OCI-LY7 (cell line): ENCODE results near the gene ZNF554. TPM values are rescaled to one million over a fixed set of nuclear protein-coding genes. Genes with fewer than 3 reads are reported as not detected.

ENCODE experiments used
- BruUV-seq: library from RNA; stranded (reverse); fragments of 400-500 nt; replicated peaks from 2 replicates; lab custom pipeline; 2021; lab: Mats Ljungman, UMichigan
- CTCF ChIA-PET: fragments of 300-600 bp; sonication (Branson Sonifier 250); formaldehyde crosslinking; loops from one replicate; lab custom pipeline; 2022; ENCODE audit warnings: antibody characterized with exemption; ENCODE audit not compliant: unreplicated experiment; lab: Charles Lee
- POLR2A ChIA-PET: fragments of 300-600 bp; sonication (Branson Sonifier 250); formaldehyde crosslinking; loops from one replicate; lab custom pipeline; 2022; ENCODE audit warnings: antibody characterized with exemption; lab: Charles Lee
- DNase-seq: peaks from one replicate; pipeline ENCODE4 v3.0.0-alpha.2; 2015; ENCODE audit warnings: low spot score
- H2AFZ ChIP-seq: fragments of 200-600 bp; sonication (generic), shearing (Covaris generic); 2 replicates; pipeline ENCODE4 v1.6.1; 2014; ENCODE audit warnings: mild to moderate bottlenecking, antibody characterized with exemption, low read length, moderate library complexity
- H3K27ac ChIP-seq: fragments of 200-600 bp; sonication (generic); 2 replicates; pipeline ENCODE4 v1.5.1; 2014; ENCODE audit warnings: mixed run types, low read depth, mild to moderate bottlenecking, moderate library complexity, low read length, inconsistent platforms; ENCODE audit not compliant: poor library complexity, severe bottlenecking
- H3K36me3 ChIP-seq: fragments of 200-600 bp; sonication (generic); 2 replicates; pipeline ENCODE4 v1.6.1; 2014; ENCODE audit warnings: mild to moderate bottlenecking, antibody characterized with exemption, low read length, moderate library complexity, mixed read lengths; ENCODE audit not compliant: insufficient read depth
- H3K4me1 ChIP-seq: fragments of 200-600 bp; sonication (generic); 2 replicates; pipeline ENCODE4 v1.5.1; 2014; ENCODE audit warnings: mild to moderate bottlenecking, low read length; ENCODE audit not compliant: insufficient read depth, poor library complexity, severe bottlenecking
- H3K4me2 ChIP-seq: fragments of 200-600 bp; sonication (generic); 2 replicates; pipeline ENCODE4 v1.6.1; 2014; ENCODE audit warnings: mild to moderate bottlenecking, low read length
- H3K4me3 ChIP-seq: fragments of 200-600 bp; sonication (generic); 2 replicates; pipeline ENCODE4 v1.5.1; 2014; ENCODE audit warnings: mild to moderate bottlenecking, low read depth, low read length; ENCODE audit not compliant: poor library complexity, severe bottlenecking
- H3K79me2 ChIP-seq: fragments of 200-600 bp; sonication (generic); 2 replicates; pipeline ENCODE4 v1.6.1; 2016; ENCODE audit warnings: low read depth, mild to moderate bottlenecking, low read length, moderate library complexity, mixed read lengths; ENCODE audit not compliant: insufficient read depth
- H3K9me2 ChIP-seq: fragments of 200-600 bp; sonication (generic); 2 replicates; pipeline ENCODE4 v1.6.1; 2016; ENCODE audit warnings: mild to moderate bottlenecking, low read length, mixed read lengths; ENCODE audit not compliant: insufficient read depth
- H3K9me3 ChIP-seq: fragments of 200-600 bp; sonication (generic); 2 replicates; pipeline ENCODE4 v1.6.1; 2014; ENCODE audit warnings: mild to moderate bottlenecking, mixed run types, low read length, mixed read lengths
- H4K20me1 ChIP-seq: fragments of 200-600 bp; sonication (generic); 2 replicates; pipeline ENCODE4 v1.6.1; 2014; ENCODE audit warnings: mild to moderate bottlenecking, antibody characterized with exemption, low read length, moderate library complexity, mixed read lengths; ENCODE audit not compliant: insufficient read depth
- CTCF ChIP-seq: fragments of 200-600 bp; sonication (generic); conservative IDR thresholded peaks from 2 replicates; pipeline ENCODE4 v1.5.1; 2014; ENCODE audit warnings: mild to moderate bottlenecking, antibody characterized with exemption, low read length, moderate library complexity, mixed read lengths
- EZH2phosphoT487 ChIP-seq: fragments of 200-600 bp; sonication (generic); IDR thresholded peaks from 2 replicates; pipeline ENCODE4 v1.6.1; 2018; ENCODE audit warnings: low read depth, borderline replicate concordance, mild to moderate bottlenecking, mixed run types, antibody characterized with exemption, low read length, moderate library complexity, mixed read lengths
- intact Hi-C: fragments of 100-400 bp; cut with micrococcal nuclease; formaldehyde crosslinking; loops from one replicate; pipeline ENCODE4 v1.10.0; 2022; ENCODE audit not compliant: unreplicated experiment
- total RNA-seq, 2 experiments: library from RNA; depleted of rRNA in 1 of 2; stranded (reverse); fragments of >200 nt in 1 of 2; shearing (Covaris generic) in 1 of 2; gene quantifications; 2 replicates each; pipeline ENCODE4 v1.2.3, GENCODE V29; 2014 to 2022

ZNF554 gene
- total RNA-seq, 2 experiments from 2014 or later: 3.9 to 4.4 TPM

DNA sequence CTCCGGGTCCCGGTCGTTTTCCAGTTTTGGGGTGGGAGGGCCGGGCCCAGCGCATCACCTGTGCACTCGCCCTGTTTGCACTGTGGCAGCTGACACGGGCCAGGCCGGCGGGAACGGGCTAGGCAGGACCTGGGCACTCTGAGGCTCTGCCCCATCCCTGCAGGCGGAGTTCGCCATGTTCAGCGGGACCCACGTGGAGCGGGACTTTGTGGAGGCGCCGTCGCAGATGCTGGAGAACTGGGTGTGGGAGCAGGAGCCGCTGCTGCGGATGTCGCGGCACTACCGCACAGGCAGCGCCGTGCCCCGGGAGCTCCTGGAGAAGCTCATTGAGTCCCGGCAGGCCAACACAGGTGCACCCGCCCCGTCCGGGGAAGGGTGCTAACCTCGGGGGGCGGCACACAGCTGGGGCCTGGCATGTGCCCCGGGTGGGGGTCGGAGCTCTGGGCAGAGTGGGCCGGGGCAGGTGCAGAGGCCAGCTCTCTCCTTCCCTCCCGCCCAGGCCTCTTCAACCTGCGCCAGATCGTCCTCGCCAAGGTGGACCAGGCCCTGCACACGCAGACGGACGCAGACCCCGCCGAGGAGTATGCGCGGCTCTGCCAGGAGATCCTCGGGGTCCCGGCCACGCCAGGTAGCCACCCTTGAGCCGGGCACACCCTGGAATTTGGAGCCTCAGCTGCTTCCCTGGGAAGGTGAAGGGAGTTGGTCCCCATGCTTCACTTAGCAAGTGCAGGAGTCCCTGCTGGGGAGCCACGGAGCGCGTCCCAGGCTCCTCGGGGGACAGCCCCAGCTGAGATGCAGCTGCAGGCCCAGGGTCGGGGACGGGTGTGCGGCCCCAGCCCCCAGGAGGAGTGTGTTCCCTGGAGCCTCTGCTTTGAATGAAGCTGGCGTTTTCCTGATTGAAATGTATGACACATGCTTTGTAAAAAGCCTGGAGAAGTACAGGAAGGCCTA lies 9.3 kb upstream of the ZNF554 start:
- Histone ChIP-seq H2AFZ (no peak overlapping the region), H3K4me3 (no peak overlapping the region), H3K36me3 (peaks cover 93% of the 10 kb centered on the region), H3K9me2 (no peaks in the 10 kb centered on the region), H3K4me2 (no peak overlapping the region), H3K79me2 (no peaks in the 10 kb centered on the region), H3K9me3 (no peaks in the 10 kb centered on the region), H4K20me1 (no peaks in the 10 kb centered on the region), H3K4me1 (no peaks in the 10 kb centered on the region), H3K27ac (no peak overlapping the region)
- TF ChIP-seq EZH2phosphoT487: no peak
- TF ChIP-seq CTCF: no peak
- no TSS peak for BruUV-seq
- ChIA-PET POLR2A (no interaction called here), CTCF (no interaction called here)
- intact Hi-C loops: no loop called here
- DNase-seq: no peak

- H2AFZ ChIP-seq: no peak overlapping the region
- H3K9me2 ChIP-seq: no peaks in the 10 kb centered on the region
- no TSS peak for BruUV-seq
- no peaks in the 10 kb centered on the region for H4K20me1 ChIP-seq
- ChIA-PET POLR2A (no interaction called here), CTCF (no interaction called here)
- H3K27ac ChIP-seq: no peak overlapping the region
- intact Hi-C loops: no loop called here
- no peak overlapping the region for H3K4me2 ChIP-seq
- H3K36me3 ChIP-seq: peaks cover 87% of the 10 kb centered on the region
- H3K79me2 ChIP-seq: no peaks in the 10 kb centered on the region
- no peaks in the 10 kb centered on the region for H3K9me3 ChIP-seq
- no peak overlapping the region for H3K4me3 ChIP-seq
- no peak for DNase-seq
- H3K4me1 ChIP-seq: no peaks in the 10 kb centered on the region
- TF ChIP-seq CTCF: no peak
- TF ChIP-seq EZH2phosphoT487: no peak
Observed at GRCh38 chr19:2811221-2811722, 8.4 kb upstream of the ZNF554 start.

GRCh38 chr19:2811735-2812413 lies 7.8 kb upstream of the ZNF554 start:
- no peaks in the 10 kb centered on the region for H3K4me1 ChIP-seq
- ChIA-PET CTCF (no interaction called here), POLR2A (no interaction called here)
- H3K79me2 ChIP-seq: no peaks in the 10 kb centered on the region
- no peak overlapping the region for H3K4me3 ChIP-seq
- H4K20me1 ChIP-seq: no peaks in the 10 kb centered on the region
- no TSS peak for BruUV-seq
- peaks cover 80% of the 10 kb centered on the region for H3K36me3 ChIP-seq
- H3K9me2 ChIP-seq: no peaks in the 10 kb centered on the region
- DNase-seq: no peak
- TF ChIP-seq CTCF: no peak
- no peak for TF ChIP-seq EZH2phosphoT487
- intact Hi-C loops: no loop called here
- no peaks in the 10 kb centered on the region for H3K9me3 ChIP-seq
- H3K27ac ChIP-seq: no peak overlapping the region
- no peak overlapping the region for H3K4me2 ChIP-seq
- H2AFZ ChIP-seq: no peak overlapping the region
